Thoracic aorta (tissue), 2 donors: ENCODE results near the gene LRP1B. TPM values are rescaled to one million over a fixed set of nuclear protein-coding genes. Genes with fewer than 3 reads are reported as not detected.

Experiments
- ATAC-seq: fragments of 150-250 bp; one replicate; pipeline ENCODE4 v1.8.0; 2017; ENCODE audit warnings: low read depth; ENCODE audit not compliant: insufficient number of reproducible peaks, low FRiP score
- DNase-seq: peaks from one replicate; pipeline ENCODE4 v3.0.0-alpha.2; 2020; ENCODE audit warnings: low spot score
- H3K27ac ChIP-seq, 2 donors: fragments of 200-600 bp; sonication (generic); 1 replicate in 1 of 2; 2 replicates in 1 of 2; pipeline ENCODE4 v1.5.1; 2016; ENCODE audit warnings: mild to moderate bottlenecking in 2 of 2, moderate library complexity in 2 of 2
- H3K27me3 ChIP-seq: fragments of 200-600 bp; sonication (generic); replicated peaks from 2 replicates; pipeline ENCODE4 v1.6.0; 2016; ENCODE audit warnings: mild to moderate bottlenecking; ENCODE audit not compliant: insufficient read depth
- H3K36me3 ChIP-seq: fragments of 200-600 bp; sonication (generic); one replicate; pipeline ENCODE4 v1.5.1; 2016
- H3K4me1 ChIP-seq, 2 donors: fragments of 200-600 bp; sonication (generic); 1 replicate in 1 of 2; 2 replicates in 1 of 2; pipeline versions ENCODE4 v1.5.1 to v1.6.0; 2016; ENCODE audit warnings: low read depth in 2 of 2, mild to moderate bottlenecking in 1 of 2; ENCODE audit not compliant: control insufficient read depth in 1 of 2
- H3K4me3 ChIP-seq: fragments of 200-600 bp; sonication (generic); 2 replicates; pipeline ENCODE4 v1.5.1; 2016; ENCODE audit warnings: mild to moderate bottlenecking
- H3K9me3 ChIP-seq: fragments of 200-600 bp; sonication (generic); 2 replicates; pipeline ENCODE4 v1.5.1; 2016
- total RNA-seq, 2 donors: library from RNA; depleted of rRNA; stranded (reverse); fragments of >200 nt; gene quantifications; one replicate each; pipeline versions ENCODE4 v1.1.0 to v1.2.3, GENCODE V29; 2016
- TF ChIP-seq, protein P1 (sequence below): fragments of 200-600 bp; sonication (generic); IDR thresholded peaks from one replicate; pipeline ENCODE4 v1.5.1; 2019; ENCODE audit warnings: antibody characterized with exemption

LRP1B gene
- total RNA-seq, 2 donors from 2014 or later: 0.27 to 0.28 TPM

DNA sequence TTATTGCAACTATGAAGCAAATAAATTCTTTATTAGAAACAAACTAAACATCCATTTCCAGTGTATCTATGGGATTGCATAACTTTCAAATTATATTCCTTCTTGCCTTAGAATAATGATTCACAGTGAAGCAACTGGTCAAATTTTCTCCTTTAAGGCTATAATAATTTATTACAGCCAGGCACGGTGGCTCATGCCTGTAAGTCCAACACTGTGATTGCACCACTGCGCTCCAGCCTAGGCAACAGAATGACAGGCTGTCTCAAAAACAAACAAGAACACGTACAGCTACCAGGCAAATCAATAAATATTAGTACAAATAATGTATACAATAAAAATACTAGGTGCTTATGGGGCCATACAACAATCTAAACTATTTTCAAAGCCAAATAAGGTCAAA is 1416.2 kb downstream of the LRP1B start:
- no peaks in the 10 kb centered on the region for H3K36me3 ChIP-seq
- no peak overlapping the region for H3K4me3 ChIP-seq
- no peaks in the 10 kb centered on the region for H3K4me1 ChIP-seq
- DNase-seq: no peak
- ATAC-seq: no peak
- H3K27me3 ChIP-seq: no peaks in the 10 kb centered on the region
- no peaks in the 10 kb centered on the region for H3K9me3 ChIP-seq
- H3K27ac ChIP-seq: no peak overlapping the region
- TF ChIP-seq, protein P1, sequence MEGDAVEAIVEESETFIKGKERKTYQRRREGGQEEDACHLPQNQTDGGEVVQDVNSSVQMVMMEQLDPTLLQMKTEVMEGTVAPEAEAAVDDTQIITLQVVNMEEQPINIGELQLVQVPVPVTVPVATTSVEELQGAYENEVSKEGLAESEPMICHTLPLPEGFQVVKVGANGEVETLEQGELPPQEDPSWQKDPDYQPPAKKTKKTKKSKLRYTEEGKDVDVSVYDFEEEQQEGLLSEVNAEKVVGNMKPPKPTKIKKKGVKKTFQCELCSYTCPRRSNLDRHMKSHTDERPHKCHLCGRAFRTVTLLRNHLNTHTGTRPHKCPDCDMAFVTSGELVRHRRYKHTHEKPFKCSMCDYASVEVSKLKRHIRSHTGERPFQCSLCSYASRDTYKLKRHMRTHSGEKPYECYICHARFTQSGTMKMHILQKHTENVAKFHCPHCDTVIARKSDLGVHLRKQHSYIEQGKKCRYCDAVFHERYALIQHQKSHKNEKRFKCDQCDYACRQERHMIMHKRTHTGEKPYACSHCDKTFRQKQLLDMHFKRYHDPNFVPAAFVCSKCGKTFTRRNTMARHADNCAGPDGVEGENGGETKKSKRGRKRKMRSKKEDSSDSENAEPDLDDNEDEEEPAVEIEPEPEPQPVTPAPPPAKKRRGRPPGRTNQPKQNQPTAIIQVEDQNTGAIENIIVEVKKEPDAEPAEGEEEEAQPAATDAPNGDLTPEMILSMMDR: no peak

- ATAC-seq (no peak), DNase-seq (no peak)
- no peaks in the 10 kb centered on the region for H3K36me3 ChIP-seq
- no peaks in the 10 kb centered on the region for H3K4me1 ChIP-seq
- H3K27me3 ChIP-seq: no peaks in the 10 kb centered on the region
- no peaks in the 10 kb centered on the region for H3K9me3 ChIP-seq
- TF ChIP-seq, protein P1: no peak
- no peak overlapping the region for H3K4me3 ChIP-seq
- H3K27ac ChIP-seq: no peak overlapping the region
Observed at GRCh38 chr2:140711867-140712266, 1418.9 kb downstream of the LRP1B start.

DNA sequence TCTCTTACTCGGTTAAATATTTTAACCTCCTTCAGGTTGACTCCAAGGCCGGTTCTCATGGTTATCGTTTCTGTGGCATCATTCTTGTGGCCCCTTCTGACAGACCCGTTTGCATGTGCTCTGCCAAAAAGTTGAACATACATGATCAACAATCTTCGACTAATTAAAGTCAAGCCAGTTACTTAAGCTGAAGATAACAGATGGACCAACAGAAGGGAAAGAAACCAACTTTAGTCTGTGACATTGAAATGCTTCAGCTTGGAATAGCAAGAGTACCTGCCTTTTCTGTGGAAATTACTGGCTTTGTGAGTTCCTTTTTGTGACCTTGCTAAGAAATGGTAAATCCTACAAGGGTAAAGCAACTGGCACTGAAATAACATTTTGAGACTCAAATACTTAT is 1429.1 kb downstream of the LRP1B start:
- H3K4me3 ChIP-seq: no peak overlapping the region
- H3K27ac ChIP-seq: no peak overlapping the region
- H3K36me3 ChIP-seq: no peaks in the 10 kb centered on the region
- no peak for ATAC-seq
- TF ChIP-seq, protein P1: no peak
- no peaks in the 10 kb centered on the region for H3K9me3 ChIP-seq
- H3K27me3 ChIP-seq: no peaks in the 10 kb centered on the region
- DNase-seq: no peak
- H3K4me1 ChIP-seq: no peaks in the 10 kb centered on the region

GRCh38 chr2:140698636-140699035 is 1432.2 kb downstream of the LRP1B start:
- H3K36me3 ChIP-seq: no peaks in the 10 kb centered on the region
- no peaks in the 10 kb centered on the region for H3K4me1 ChIP-seq
- DNase-seq (no peak), ATAC-seq (no peak)
- no peak overlapping the region for H3K4me3 ChIP-seq
- H3K27me3 ChIP-seq: no peaks in the 10 kb centered on the region
- H3K9me3 ChIP-seq: no peaks in the 10 kb centered on the region
- H3K27ac ChIP-seq: no peak overlapping the region
- TF ChIP-seq, protein P1: no peak

- TF ChIP-seq, protein P1: no peak
- no peaks in the 10 kb centered on the region for H3K27me3 ChIP-seq
- H3K4me3 ChIP-seq: no peak overlapping the region
- no peaks in the 10 kb centered on the region for H3K9me3 ChIP-seq
- H3K4me1 ChIP-seq: no peaks in the 10 kb centered on the region
- no peak for DNase-seq
- no peak overlapping the region for H3K27ac ChIP-seq
- no peak for ATAC-seq
- no peaks in the 10 kb centered on the region for H3K36me3 ChIP-seq
Observed at GRCh38 chr2:140696449-140696848, 1434.4 kb downstream of the LRP1B start.
